Measurements from ENCODE around the gene CALHM4. TPM values are rescaled to one million over a fixed set of nuclear protein-coding genes. Genes with fewer than 3 reads are reported as not detected.
A peak's percentile ranks its signal among the peaks of the same experiment; 100 is the strongest.

The CALHM4 gene
- total and polyA plus RNA-seq, 2 of the 4 experiments (the other 2 are of a cell fraction) = 0.07 TPM; not detected in 1

DNA sequence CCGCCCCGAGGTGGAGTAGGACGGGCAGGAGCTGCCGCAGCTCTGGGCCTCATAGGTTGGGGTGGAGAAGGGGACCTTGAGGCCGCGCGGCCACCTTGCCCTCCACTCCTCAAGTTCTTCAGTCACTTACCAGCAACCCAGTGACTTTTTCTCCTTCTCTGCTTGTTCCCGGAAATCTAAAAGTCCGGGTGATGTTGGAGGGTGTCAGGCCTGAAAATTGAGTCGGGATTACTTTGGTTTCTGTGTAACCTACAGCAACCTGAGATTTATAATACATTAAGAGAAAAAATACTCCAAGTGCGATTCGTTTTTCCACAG, 18.1 kb downstream of the CALHM4 start (continued):
- TF ChIP-seq, protein P1, sequence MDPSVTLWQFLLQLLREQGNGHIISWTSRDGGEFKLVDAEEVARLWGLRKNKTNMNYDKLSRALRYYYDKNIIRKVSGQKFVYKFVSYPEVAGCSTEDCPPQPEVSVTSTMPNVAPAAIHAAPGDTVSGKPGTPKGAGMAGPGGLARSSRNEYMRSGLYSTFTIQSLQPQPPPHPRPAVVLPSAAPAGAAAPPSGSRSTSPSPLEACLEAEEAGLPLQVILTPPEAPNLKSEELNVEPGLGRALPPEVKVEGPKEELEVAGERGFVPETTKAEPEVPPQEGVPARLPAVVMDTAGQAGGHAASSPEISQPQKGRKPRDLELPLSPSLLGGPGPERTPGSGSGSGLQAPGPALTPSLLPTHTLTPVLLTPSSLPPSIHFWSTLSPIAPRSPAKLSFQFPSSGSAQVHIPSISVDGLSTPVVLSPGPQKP (IDR thresholded peaks at IDR 0.05; ENCODE audit: borderline replicate concordance, low read depth, low read length) = no peak
- TF ChIP-seq BHLHE40 (IDR thresholded peaks at IDR 0.05; ENCODE audit: low read depth, low read length) = no peak

DNA sequence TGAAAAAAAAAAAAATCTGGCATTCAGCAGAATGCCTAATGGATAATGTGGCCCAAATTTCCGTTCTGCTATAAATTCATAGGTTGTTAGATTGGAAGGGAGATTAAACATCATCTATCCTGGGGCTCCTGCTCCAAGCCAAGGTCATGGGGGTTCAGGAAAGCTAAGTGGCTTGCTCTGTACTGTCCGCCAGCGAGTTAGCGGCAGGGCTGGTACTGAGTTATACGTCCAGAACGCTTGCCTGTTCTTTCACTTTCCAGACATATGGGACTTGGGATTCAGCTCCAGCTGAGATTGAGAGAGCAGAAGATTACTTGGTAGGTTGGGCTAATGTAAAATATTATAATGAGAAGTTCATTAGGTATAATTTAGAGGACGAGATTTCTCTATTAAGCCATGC, 18.6 kb downstream of the CALHM4 start:
- no peak overlapping the region for H2BK120ac ChIP-seq (ENCODE audit: low read depth, low read length)
- H3K23ac ChIP-seq (ENCODE audit: low read depth, low read length) = peak overlapping the region; percentile 83
- ChIA-PET CTCF (interaction anchor here (0.7 to 1.6 kb wide), 6 partner anchors 11 to 327 kb away, joined by 3 to 9 read pairs (median 4); no protein-coding TSS in a partner anchor), POLR2A (ENCODE audit: unreplicated experiment) (interaction anchor here (1.0 kb wide), 1 partner anchor 302 kb away, joined by 6 read pairs; no protein-coding TSS in a partner anchor)
- no CpG with 5 or more reads among the region's 7 CpGs for WGBS, 2 experiments (ENCODE audit: extremely low coverage in 2 of 2, insufficient read length in 1 of 2)
- H3K9me1 ChIP-seq (ENCODE audit: insufficient read depth, low read length) = no peaks in the 10 kb centered on the region
- no peaks in the 10 kb centered on the region for H3K4me1 ChIP-seq (ENCODE audit: control insufficient read depth, insufficient read depth, low read length)
- in situ Hi-C loops (cut with MboI; ENCODE audit: low sequenced_read_pairs) = no loop called here
- 0 out of 4 replicates have a peak overlapping the region, but pooled peaks of 1 of the 2 experiments have one; percentile 11 for H4K8ac ChIP-seq (ENCODE audit: low read depth in 2 of 2, low read length in 2 of 2)
- no peaks in the 10 kb centered on the region for H3K27me3 ChIP-seq (ENCODE audit: control insufficient read depth, insufficient read depth, low read length)
- H4K5ac ChIP-seq (ENCODE audit: low read depth, low read length) = no peak overlapping the region
- ATAC-seq (ENCODE audit: low read depth) (no peak), DNase-seq (peak; percentile 55)
- H2BK20ac ChIP-seq (ENCODE audit: low read depth, low read length) = no peak overlapping the region
- H4K91ac ChIP-seq (ENCODE audit: insufficient read depth, low read depth, low read length) = no peak overlapping the region
- dilution Hi-C loops (cut with HindIII; ENCODE audit: low sequenced_read_pairs, unreplicated experiment) = no loop called here
- H2AK9ac ChIP-seq (replicated peaks; ENCODE audit: low read depth, low read length, poor library complexity) = no peak overlapping the region
- H3K14ac ChIP-seq (replicated peaks; ENCODE audit: low read depth, low read length) = peak overlapping the region; percentile 18; the same call in 1 of the 2 replicates
- H2AFZ ChIP-seq (replicated peaks; ENCODE audit: low read length, poor library complexity) = no peak overlapping the region
- H3K9me3 ChIP-seq (ENCODE audit: control insufficient read depth, insufficient read depth, low read length) = no peaks in the 10 kb centered on the region
- no peaks in the 10 kb centered on the region for H3K36me3 ChIP-seq (ENCODE audit: control insufficient read depth, insufficient read depth, low read length)
- peak overlapping the region; percentile 79 for H3K9ac ChIP-seq (ENCODE audit: low read depth, low read length)
- no TSS peak for BruUV-seq (replicated peaks)
- peak overlapping the region; percentile 81; the same call in 1 of the 2 replicates for H3K56ac ChIP-seq (ENCODE audit: extremely low read depth, insufficient read depth, low read length)
- H3K18ac ChIP-seq (ENCODE audit: low read depth, low read length) = no peak overlapping the region
- H3K4me2 ChIP-seq (ENCODE audit: low read depth, low read length) = peak overlapping the region; percentile 96
- no peak overlapping the region for H2AK5ac ChIP-seq (ENCODE audit: low read depth, low read length)
- H3K27ac ChIP-seq (ENCODE audit: insufficient read depth, low read length) = peak overlapping the region; percentile 66
- intact Hi-C loops (cut with micrococcal nuclease) = loop anchor here (5.0 kb wide), 1 partner anchor 75 kb away; no protein-coding TSS in a partner anchor
- H3K79me1 ChIP-seq (ENCODE audit: low read depth in 1 of 2, low read length in 2 of 2) = peaks cover 15 to 50% of the 10 kb centered on the region in 2 experiments
- peak overlapping the region; percentile 51 for H2BK5ac ChIP-seq (ENCODE audit: low read depth, low read length, poor library complexity, severe bottlenecking)
- H3K4ac ChIP-seq (ENCODE audit: low read depth, low read length) = no peak overlapping the region
- no peak overlapping the region for H2BK15ac ChIP-seq (ENCODE audit: low read depth, low read length)
- H3K4me3 ChIP-seq (ENCODE audit: insufficient read depth, low read depth, low read length) = peak overlapping the region; percentile 81
- peaks cover 3% of the 10 kb centered on the region; the same call in 1 of the 2 replicates for H4K20me1 ChIP-seq (ENCODE audit: insufficient read depth, low read length)
- TF ChIP-seq CHD1 (IDR thresholded peaks at IDR 0.05; ENCODE audit: low read depth, low read length) (no peak), MXI1 (IDR thresholded peaks at IDR 0.05; ENCODE audit: borderline replicate concordance, low read depth, low read length) (peak; percentile 12; the same call in 1 of the 2 replicates)
- TF ChIP-seq, protein P2, sequence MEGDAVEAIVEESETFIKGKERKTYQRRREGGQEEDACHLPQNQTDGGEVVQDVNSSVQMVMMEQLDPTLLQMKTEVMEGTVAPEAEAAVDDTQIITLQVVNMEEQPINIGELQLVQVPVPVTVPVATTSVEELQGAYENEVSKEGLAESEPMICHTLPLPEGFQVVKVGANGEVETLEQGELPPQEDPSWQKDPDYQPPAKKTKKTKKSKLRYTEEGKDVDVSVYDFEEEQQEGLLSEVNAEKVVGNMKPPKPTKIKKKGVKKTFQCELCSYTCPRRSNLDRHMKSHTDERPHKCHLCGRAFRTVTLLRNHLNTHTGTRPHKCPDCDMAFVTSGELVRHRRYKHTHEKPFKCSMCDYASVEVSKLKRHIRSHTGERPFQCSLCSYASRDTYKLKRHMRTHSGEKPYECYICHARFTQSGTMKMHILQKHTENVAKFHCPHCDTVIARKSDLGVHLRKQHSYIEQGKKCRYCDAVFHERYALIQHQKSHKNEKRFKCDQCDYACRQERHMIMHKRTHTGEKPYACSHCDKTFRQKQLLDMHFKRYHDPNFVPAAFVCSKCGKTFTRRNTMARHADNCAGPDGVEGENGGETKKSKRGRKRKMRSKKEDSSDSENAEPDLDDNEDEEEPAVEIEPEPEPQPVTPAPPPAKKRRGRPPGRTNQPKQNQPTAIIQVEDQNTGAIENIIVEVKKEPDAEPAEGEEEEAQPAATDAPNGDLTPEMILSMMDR (conservative IDR thresholded peaks at IDR 0.05; ENCODE audit: low read depth, low read length) = no peak
